ENCODE results near the gene PKIB. TPM values are rescaled to one million over a fixed set of nuclear protein-coding genes. Genes with fewer than 3 reads are reported as not detected.

The PKIB gene
- total RNA-seq, 4 donors from 2014 or later: 0.26 to 6.7 (median 3.2) TPM

DNA sequence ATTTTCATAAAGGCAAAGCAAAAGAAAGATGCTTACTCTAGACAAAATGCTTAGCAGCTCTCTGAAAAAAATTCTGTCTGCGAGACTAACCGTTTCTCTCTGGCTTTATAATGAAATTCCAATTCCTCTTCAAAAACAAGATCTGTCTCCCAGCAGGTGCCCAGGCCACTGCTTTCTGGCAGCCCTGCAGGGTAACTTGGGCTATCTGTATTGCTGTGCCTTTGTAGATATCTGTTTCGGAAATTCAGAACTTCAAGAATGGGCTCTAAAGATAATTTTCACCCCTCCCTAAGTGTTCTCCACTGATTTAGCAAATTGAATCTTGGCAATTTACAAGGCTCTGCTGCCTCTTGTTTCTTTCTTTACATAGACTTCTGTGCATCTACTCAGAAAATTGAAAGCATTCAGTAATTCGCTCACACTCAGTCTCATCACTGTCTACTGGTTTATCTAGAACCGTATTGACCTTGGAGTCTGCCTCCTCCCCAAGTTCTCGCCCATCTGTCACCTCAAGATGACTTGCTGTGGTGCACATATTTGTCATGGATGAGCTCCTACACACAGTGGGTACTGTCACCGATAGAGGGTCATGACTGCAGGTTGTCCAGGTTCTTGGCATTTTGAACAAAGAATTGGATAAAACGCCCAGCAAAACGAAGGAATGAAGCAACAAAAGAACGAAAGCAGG is 142.9 kb downstream of the PKIB start:
- H3K4me3 ChIP-seq: peak overlapping the region in 1 of 4 donors; percentile 40
- DNase-seq: no peak
- H3K27me3 ChIP-seq: no peaks in the 10 kb centered on the region
- TF ChIP-seq POLR2A (IDR thresholded peaks at IDR 0.05): no peak
- TF ChIP-seq, protein P1, sequence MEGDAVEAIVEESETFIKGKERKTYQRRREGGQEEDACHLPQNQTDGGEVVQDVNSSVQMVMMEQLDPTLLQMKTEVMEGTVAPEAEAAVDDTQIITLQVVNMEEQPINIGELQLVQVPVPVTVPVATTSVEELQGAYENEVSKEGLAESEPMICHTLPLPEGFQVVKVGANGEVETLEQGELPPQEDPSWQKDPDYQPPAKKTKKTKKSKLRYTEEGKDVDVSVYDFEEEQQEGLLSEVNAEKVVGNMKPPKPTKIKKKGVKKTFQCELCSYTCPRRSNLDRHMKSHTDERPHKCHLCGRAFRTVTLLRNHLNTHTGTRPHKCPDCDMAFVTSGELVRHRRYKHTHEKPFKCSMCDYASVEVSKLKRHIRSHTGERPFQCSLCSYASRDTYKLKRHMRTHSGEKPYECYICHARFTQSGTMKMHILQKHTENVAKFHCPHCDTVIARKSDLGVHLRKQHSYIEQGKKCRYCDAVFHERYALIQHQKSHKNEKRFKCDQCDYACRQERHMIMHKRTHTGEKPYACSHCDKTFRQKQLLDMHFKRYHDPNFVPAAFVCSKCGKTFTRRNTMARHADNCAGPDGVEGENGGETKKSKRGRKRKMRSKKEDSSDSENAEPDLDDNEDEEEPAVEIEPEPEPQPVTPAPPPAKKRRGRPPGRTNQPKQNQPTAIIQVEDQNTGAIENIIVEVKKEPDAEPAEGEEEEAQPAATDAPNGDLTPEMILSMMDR (IDR thresholded peaks at IDR 0.05): no peak
- no peaks in the 10 kb centered on the region for H3K36me3 ChIP-seq
- no peaks in the 10 kb centered on the region for H3K9me3 ChIP-seq
- 84 to 91% methylated on average over 10 of the region's 10 CpGs for WGBS, 2 donors
- H3K4me1 ChIP-seq: no peaks in the 10 kb centered on the region
- H3K27ac ChIP-seq: no peak overlapping the region
- intact Hi-C loops (cut with DNase I): no loop called here

DNA sequence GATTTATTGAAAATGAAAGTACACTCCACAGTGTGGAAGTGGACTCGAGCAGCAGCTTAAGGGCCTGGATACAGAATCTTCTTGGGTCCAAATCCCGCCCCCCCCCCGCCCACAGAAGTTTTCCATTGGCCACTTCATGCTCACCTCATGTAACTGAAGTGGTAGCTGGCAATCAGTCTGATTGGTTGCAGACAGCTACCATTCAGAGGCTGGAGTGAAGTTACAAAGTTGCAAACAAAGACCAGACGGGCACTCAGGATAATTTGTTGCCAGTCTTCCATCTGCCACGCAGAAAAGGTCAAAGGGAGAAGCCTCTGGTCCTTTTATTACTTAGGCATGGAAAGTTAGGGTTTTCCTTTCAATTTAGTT is 143.5 kb downstream of the PKIB start:
- intact Hi-C loops (cut with DNase I): no loop called here
- Histone ChIP-seq H3K4me1 (no peaks in the 10 kb centered on the region), H3K36me3 (no peaks in the 10 kb centered on the region), H3K27me3 (no peaks in the 10 kb centered on the region), H3K4me3 (peak overlapping the region in 1 of 4 donors; percentile 40), H3K9me3 (no peaks in the 10 kb centered on the region), H3K27ac (no peak overlapping the region)
- DNase-seq: no peak
- TF ChIP-seq, protein P1 (IDR thresholded peaks at IDR 0.05): no peak
- no peak for TF ChIP-seq POLR2A (IDR thresholded peaks at IDR 0.05)
- WGBS, 2 donors: 43 to 61% methylated on average over 4 of the region's 5 CpGs

DNA sequence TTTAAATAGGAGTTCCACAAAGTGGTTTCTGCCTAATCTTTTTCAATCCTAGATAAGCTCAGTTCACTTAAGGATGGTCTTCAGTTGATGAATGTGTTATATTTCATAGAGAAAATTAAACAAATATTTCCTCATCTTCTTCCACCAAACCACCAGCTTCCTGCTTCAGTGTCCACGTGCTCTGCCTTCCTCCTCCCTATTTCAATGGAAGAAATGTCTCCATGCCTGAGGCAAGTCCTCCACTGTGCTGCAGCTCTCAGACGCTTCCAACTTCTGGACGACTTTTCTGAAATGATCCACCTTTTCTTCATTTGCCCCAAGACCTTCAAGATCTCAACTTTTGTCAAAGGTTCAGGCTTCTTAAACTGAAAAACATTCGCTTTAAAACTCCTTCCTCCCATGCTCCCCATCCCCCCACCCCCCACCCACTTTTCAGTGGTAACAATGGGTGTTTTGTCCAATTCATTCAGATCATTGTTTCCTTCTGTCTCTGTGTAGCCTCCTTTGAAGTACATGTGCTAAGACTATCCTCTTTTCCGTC is 144.1 kb downstream of the PKIB start:
- WGBS, 2 donors: 80 to 83% methylated on average over 5 of the region's 5 CpGs
- no peaks in the 10 kb centered on the region for H3K36me3 ChIP-seq
- no peaks in the 10 kb centered on the region for H3K27me3 ChIP-seq
- no peak overlapping the region for H3K27ac ChIP-seq
- TF ChIP-seq, protein P1 (IDR thresholded peaks at IDR 0.05): no peak
- TF ChIP-seq POLR2A (IDR thresholded peaks at IDR 0.05): no peak
- intact Hi-C loops (cut with DNase I): no loop called here
- H3K4me1 ChIP-seq: no peaks in the 10 kb centered on the region
- no peaks in the 10 kb centered on the region for H3K9me3 ChIP-seq
- no peak for DNase-seq
- no peak overlapping the region for H3K4me3 ChIP-seq

DNA sequence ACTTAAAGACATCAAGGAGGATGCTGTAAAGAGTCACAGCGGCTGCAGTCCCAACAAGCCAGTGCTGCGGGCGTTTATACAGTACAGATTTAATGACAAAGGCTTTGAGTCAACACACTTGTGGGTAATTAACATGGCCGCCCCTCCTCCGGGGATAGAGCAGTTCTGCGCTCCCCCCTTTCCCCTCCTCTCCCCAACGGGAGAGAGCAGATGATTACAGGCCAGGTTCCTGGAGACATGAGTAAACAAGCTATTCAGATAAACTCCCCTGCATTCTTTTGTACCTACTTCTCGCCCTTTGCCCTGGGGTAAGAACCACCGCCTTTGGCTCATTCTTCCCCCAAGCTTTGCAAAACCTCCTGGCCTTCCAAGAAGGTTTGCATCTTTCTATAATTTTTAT is 145.7 kb downstream of the PKIB start:
- intact Hi-C loops (cut with DNase I): no loop called here
- no peaks in the 10 kb centered on the region for H3K4me1 ChIP-seq
- H3K4me3 ChIP-seq: no peak overlapping the region
- H3K36me3 ChIP-seq: no peaks in the 10 kb centered on the region
- no peaks in the 10 kb centered on the region for H3K9me3 ChIP-seq
- WGBS, 2 donors: 72 to 73% methylated on average over 9 of the region's 9 CpGs
- H3K27me3 ChIP-seq: no peaks in the 10 kb centered on the region
- TF ChIP-seq POLR2A (IDR thresholded peaks at IDR 0.05): no peak
- TF ChIP-seq, protein P1 (IDR thresholded peaks at IDR 0.05): no peak
- DNase-seq: no peak
- H3K27ac ChIP-seq: no peak overlapping the region

DNA sequence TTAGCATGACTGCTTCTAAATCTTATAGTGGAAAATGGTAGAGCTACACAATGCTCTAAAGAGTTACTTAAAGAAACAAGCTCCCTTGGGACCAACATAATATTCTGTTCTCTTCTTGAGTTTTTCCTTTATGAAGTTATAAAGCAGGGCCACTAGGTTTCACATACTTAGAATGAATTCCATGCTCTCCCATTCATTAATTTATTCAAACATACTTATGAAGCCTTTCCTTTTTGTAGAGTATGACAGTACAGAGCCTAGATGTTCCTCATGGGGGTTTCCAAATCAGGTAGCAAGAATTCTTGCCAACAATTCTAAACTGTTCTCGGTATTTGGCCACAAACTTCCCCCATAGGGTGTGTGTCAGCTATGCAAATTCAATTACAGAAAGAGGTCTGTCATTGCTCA is 148.7 kb downstream of the PKIB start:
- no peak for DNase-seq
- WGBS, 2 donors: 7 to 26% methylated on average over 1 of the region's 1 CpG
- H3K4me3 ChIP-seq: no peak overlapping the region
- H3K36me3 ChIP-seq: no peaks in the 10 kb centered on the region
- no peak overlapping the region for H3K27ac ChIP-seq
- intact Hi-C loops (cut with DNase I): no loop called here
- TF ChIP-seq, protein P1 (IDR thresholded peaks at IDR 0.05): no peak
- TF ChIP-seq POLR2A (IDR thresholded peaks at IDR 0.05): no peak
- no peaks in the 10 kb centered on the region for H3K9me3 ChIP-seq
- no peaks in the 10 kb centered on the region for H3K4me1 ChIP-seq
- no peaks in the 10 kb centered on the region for H3K27me3 ChIP-seq

Data from esophagus squamous epithelium (tissue), 5 donors.